Gastroesophageal sphincter (tissue), 3 donors: ENCODE results near the gene GPC3.

Experiments used
- POLR2A ChIP-seq, 2 donors: fragments of 450-650 bp; IDR thresholded peaks; one replicate each; pipeline ENCODE4 v1.6.1; 2017; ENCODE audit warnings: antibody characterized with exemption in 2 of 2, mild to moderate bottlenecking in 2 of 2, moderate library complexity in 1 of 2
- POLR2AphosphoS5 ChIP-seq: sonication (generic); formaldehyde crosslinking; IDR thresholded peaks from one replicate; pipeline ENCODE4 v1.6.1; 2017; ENCODE audit warnings: antibody characterized with exemption
- TF ChIP-seq, protein P1 (sequence below), 4 experiments: fragments of 200-600 bp in 2 of 4; fragments of 450-650 bp in 2 of 4; sonication (generic) in 1 of 4; IDR thresholded peaks; one replicate each; pipeline ENCODE4 v1.5.1; 2017 to 2019; ENCODE audit warnings: antibody characterized with exemption in 4 of 4, mild to moderate bottlenecking in 2 of 4, moderate library complexity in 2 of 4

DNA sequence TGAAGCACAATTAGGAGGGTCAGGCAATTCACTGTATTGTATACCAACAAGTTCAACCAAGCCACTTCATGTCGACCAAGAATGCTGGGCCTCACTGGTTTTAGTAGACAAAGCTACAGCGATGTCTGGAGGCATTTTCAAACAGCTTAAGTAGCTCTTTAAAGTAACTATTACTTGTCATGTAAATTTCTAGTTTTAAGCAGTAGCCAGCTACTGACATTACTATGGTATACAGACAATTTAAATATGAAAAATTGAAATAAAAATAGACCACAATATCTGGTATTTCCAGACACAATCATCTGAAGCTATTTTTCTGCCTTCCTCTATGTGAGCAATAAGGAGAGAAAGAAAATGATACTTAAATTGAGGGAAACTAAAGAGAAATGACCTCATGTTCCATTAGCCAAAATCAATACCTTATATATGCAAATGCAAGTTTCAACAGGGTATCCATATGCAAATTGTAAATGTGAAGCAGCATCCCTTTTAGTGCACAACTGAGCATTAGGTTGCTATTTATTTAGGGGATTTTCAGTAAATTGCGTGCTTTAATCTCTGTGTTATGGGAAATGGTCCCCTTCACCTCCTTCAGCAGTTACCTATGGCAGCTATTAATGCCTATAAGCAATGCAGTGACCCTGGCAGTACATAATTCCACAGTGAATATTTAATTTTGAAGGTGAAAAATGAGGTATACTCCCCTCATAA is 119.5 kb downstream of the GPC3 start:
- TF ChIP-seq, protein P1, sequence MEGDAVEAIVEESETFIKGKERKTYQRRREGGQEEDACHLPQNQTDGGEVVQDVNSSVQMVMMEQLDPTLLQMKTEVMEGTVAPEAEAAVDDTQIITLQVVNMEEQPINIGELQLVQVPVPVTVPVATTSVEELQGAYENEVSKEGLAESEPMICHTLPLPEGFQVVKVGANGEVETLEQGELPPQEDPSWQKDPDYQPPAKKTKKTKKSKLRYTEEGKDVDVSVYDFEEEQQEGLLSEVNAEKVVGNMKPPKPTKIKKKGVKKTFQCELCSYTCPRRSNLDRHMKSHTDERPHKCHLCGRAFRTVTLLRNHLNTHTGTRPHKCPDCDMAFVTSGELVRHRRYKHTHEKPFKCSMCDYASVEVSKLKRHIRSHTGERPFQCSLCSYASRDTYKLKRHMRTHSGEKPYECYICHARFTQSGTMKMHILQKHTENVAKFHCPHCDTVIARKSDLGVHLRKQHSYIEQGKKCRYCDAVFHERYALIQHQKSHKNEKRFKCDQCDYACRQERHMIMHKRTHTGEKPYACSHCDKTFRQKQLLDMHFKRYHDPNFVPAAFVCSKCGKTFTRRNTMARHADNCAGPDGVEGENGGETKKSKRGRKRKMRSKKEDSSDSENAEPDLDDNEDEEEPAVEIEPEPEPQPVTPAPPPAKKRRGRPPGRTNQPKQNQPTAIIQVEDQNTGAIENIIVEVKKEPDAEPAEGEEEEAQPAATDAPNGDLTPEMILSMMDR (IDR thresholded peaks at IDR 0.05) = no peak
- TF ChIP-seq POLR2AphosphoS5 = no peak
- no peak for TF ChIP-seq POLR2A (IDR thresholded peaks at IDR 0.05)
